ENCODE results near the gene ABCA2. TPM values are rescaled to one million over a fixed set of nuclear protein-coding genes. Genes with fewer than 3 reads are reported as not detected.
A peak's percentile ranks its signal among the peaks of the same experiment; 100 is the strongest.

ABCA2 gene
- total and polyA plus RNA-seq, 2 donors from 2014 or later = 39.2 to 72.1 TPM

- no peak within 1 kb of the TSS for H3K9ac ChIP-seq (ENCODE audit: low read length in 3 of 3)
- H3K4me1 ChIP-seq (ENCODE audit: control insufficient read depth in 2 of 3, insufficient read depth in 2 of 3, low read depth in 1 of 3, low read length in 3 of 3) = peaks cover 0 to 14% (median 0%) of the 10 kb centered on the region in 3 donors
- no peaks in the 10 kb centered on the region for H3K9me3 ChIP-seq (ENCODE audit: control insufficient read depth in 2 of 3, insufficient read depth in 1 of 3, low read length in 3 of 3)
- H3K36me3 ChIP-seq (ENCODE audit: control insufficient read depth in 2 of 3, insufficient read depth in 3 of 3, low read length in 3 of 3) = no peaks in the 10 kb centered on the region
- peak within 1 kb of the TSS in 1 of 3 donors; percentile 41 for H3K4me3 ChIP-seq (ENCODE audit: low read length in 3 of 3)
- TF ChIP-seq CTCF (IDR thresholded peaks at IDR 0.05; ENCODE audit: borderline replicate concordance, extremely low read depth, insufficient read depth) = no peak
- DNase-seq (peak in 1 of 5 donors; percentile 87), FAIRE-seq (no peak)
- no peaks in the 10 kb centered on the region for H3K27me3 ChIP-seq (ENCODE audit: control insufficient read depth, insufficient read depth, low read length)
- peak within 1 kb of the TSS; percentile 17 to 23 for H3K27ac ChIP-seq (ENCODE audit: low read depth in 2 of 2, low read length in 2 of 2)
- intact Hi-C loops (cut with DNase I) = no loop called here
Observed at GRCh38 chr9:136977223-136977622, 50.8 kb downstream of the ABCA2 start, which contains the start of gene PTGDS. TSS of gene PTGDS (plus strand) at chr9:136977504. CDS start at chr9:136977579, 75 bp downstream.

- no peaks in the 10 kb centered on the region for H3K36me3 ChIP-seq (ENCODE audit: control insufficient read depth in 2 of 3, insufficient read depth in 3 of 3, low read length in 3 of 3)
- no peak overlapping the region for H3K27ac ChIP-seq (ENCODE audit: low read depth in 2 of 2, low read length in 2 of 2)
- no peaks in the 10 kb centered on the region for H3K9me3 ChIP-seq (ENCODE audit: control insufficient read depth in 2 of 3, insufficient read depth in 1 of 3, low read length in 3 of 3)
- DNase-seq (peak in 1 of 5 donors; percentile 34), FAIRE-seq (no peak)
- intact Hi-C loops (cut with DNase I) = no loop called here
- H3K9ac ChIP-seq (ENCODE audit: low read length in 3 of 3) = no peak overlapping the region
- TF ChIP-seq CTCF (IDR thresholded peaks at IDR 0.05; ENCODE audit: borderline replicate concordance, extremely low read depth, insufficient read depth) = no peak
- no peak overlapping the region for H3K4me3 ChIP-seq (ENCODE audit: low read length in 3 of 3)
- H3K27me3 ChIP-seq (ENCODE audit: control insufficient read depth, insufficient read depth, low read length) = no peaks in the 10 kb centered on the region
- H3K4me1 ChIP-seq (ENCODE audit: control insufficient read depth in 2 of 3, insufficient read depth in 2 of 3, low read depth in 1 of 3, low read length in 3 of 3) = peaks cover 0 to 14% (median 0%) of the 10 kb centered on the region in 3 donors
Observed at GRCh38 chr9:136975644-136976043, 52.4 kb downstream of the ABCA2 start.

- Histone ChIP-seq H3K27ac (ENCODE audit: low read depth in 2 of 2, low read length in 2 of 2) (peak overlapping the region in 1 of 2 donors; percentile 37), H3K4me3 (ENCODE audit: low read length in 3 of 3) (no peak overlapping the region), H3K27me3 (ENCODE audit: control insufficient read depth, insufficient read depth, low read length) (no peaks in the 10 kb centered on the region), H3K9ac (ENCODE audit: low read length in 3 of 3) (no peak overlapping the region), H3K9me3 (ENCODE audit: control insufficient read depth in 2 of 3, insufficient read depth in 1 of 3, low read length in 3 of 3) (no peaks in the 10 kb centered on the region), H3K36me3 (ENCODE audit: control insufficient read depth in 2 of 3, insufficient read depth in 3 of 3, low read length in 3 of 3) (no peaks in the 10 kb centered on the region), H3K4me1 (ENCODE audit: control insufficient read depth in 2 of 3, insufficient read depth in 2 of 3, low read depth in 1 of 3, low read length in 3 of 3) (peaks cover 0 to 14% (median 0%) of the 10 kb centered on the region in 3 donors)
- no peak for TF ChIP-seq CTCF (IDR thresholded peaks at IDR 0.05; ENCODE audit: borderline replicate concordance, extremely low read depth, insufficient read depth)
- DNase-seq = no peak
- intact Hi-C loops (cut with DNase I) = no loop called here
- FAIRE-seq = no peak
Observed at GRCh38 chr9:136974817-136975535, 53.1 kb downstream of the ABCA2 start.

All from kidney (tissue), 14 donors.